NK-92 (cell line): ENCODE measurements around the gene MEF2A.
A peak's percentile ranks its signal among the peaks of the same experiment; 100 is the strongest.
"Not testable (repeated sequence)": the region's sequence is repeated elsewhere in the genome, so short reads cannot be mapped to it uniquely, and the experiment has no call there.

Source experiments
- DNase-seq: peaks from one replicate; lab custom pipeline; 2025; ENCODE audit not compliant: unreplicated experiment; lab: John Stamatoyannopoulos, UW

The MEF2A gene

GRCh38 chr15:99727330-99727729 lies 161.5 kb downstream of the MEF2A start:
- DNase-seq: no peak

GRCh38 chr15:99727733-99728132 lies 161.9 kb downstream of the MEF2A start:
- DNase-seq: no peak

- DNase-seq: no peak
Measured at GRCh38 chr15:99728916-99729315, 163.1 kb downstream of the MEF2A start.

GRCh38 chr15:99729327-99729726 lies 163.5 kb downstream of the MEF2A start:
- no peak for DNase-seq

GRCh38 chr15:99729920-99730319 lies 164.1 kb downstream of the MEF2A start:
- DNase-seq: no peak

- no peak for DNase-seq
Measured at GRCh38 chr15:99731336-99732123, 165.7 kb downstream of the MEF2A start.

GRCh38 chr15:99732124-99732750 lies 166.5 kb downstream of the MEF2A start:
- no peak for DNase-seq

GRCh38 chr15:99732751-99733267 lies 167.0 kb downstream of the MEF2A start:
- DNase-seq: no peak

- DNase-seq: peak; percentile 85
Measured at GRCh38 chr15:99733268-99734039, 167.7 kb downstream of the MEF2A start, which contains the start of gene LYSMD4. TSS of gene LYSMD4 (minus strand) at chr15:99733437. CDS start at chr15:99731999, 1,438 bp downstream.

GRCh38 chr15:99734040-99734291 lies 168.2 kb downstream of the MEF2A start:
- DNase-seq: not testable (repeated sequence)

GRCh38 chr15:99734575-99734974 lies 168.8 kb downstream of the MEF2A start:
- no peak for DNase-seq

GRCh38 chr15:99735868-99736267 lies 170.1 kb downstream of the MEF2A start:
- no peak for DNase-seq

- DNase-seq: no peak
Measured at GRCh38 chr15:99736702-99737101, 170.9 kb downstream of the MEF2A start.

GRCh38 chr15:99738021-99738847 lies 172.4 kb downstream of the MEF2A start:
- no peak for DNase-seq

GRCh38 chr15:99741835-99742234 lies 176.1 kb downstream of the MEF2A start:
- no peak for DNase-seq

GRCh38 chr15:99744142-99744541 lies 178.4 kb downstream of the MEF2A start:
- DNase-seq: no peak

GRCh38 chr15:99745370-99746086 lies 179.7 kb downstream of the MEF2A start:
- no peak for DNase-seq

- DNase-seq: no peak
Measured at GRCh38 chr15:99749386-99749785, 183.6 kb downstream of the MEF2A start.

- DNase-seq: not testable (repeated sequence)
Measured at GRCh38 chr15:99750326-99750725, 184.5 kb downstream of the MEF2A start.

- DNase-seq: no peak
Measured at GRCh38 chr15:99752556-99752955, 186.8 kb downstream of the MEF2A start.
